Activated naive CD4-positive, alpha-beta T cell treated with anti-CD3 and anti-CD28 coated beads, Interleukin-2, amount 50 U/mL, for 16 hours (primary cell): ENCODE measurements around the gene C17orf107.
"Not testable (repeated sequence)": the region's sequence is repeated elsewhere in the genome, so short reads cannot be mapped to it uniquely, and the experiment has no call there.

ENCODE experiments used
- DNase-seq: peaks from one replicate; pipeline ENCODE4 v3.0.0-alpha.2; 2020

C17orf107 gene

DNA sequence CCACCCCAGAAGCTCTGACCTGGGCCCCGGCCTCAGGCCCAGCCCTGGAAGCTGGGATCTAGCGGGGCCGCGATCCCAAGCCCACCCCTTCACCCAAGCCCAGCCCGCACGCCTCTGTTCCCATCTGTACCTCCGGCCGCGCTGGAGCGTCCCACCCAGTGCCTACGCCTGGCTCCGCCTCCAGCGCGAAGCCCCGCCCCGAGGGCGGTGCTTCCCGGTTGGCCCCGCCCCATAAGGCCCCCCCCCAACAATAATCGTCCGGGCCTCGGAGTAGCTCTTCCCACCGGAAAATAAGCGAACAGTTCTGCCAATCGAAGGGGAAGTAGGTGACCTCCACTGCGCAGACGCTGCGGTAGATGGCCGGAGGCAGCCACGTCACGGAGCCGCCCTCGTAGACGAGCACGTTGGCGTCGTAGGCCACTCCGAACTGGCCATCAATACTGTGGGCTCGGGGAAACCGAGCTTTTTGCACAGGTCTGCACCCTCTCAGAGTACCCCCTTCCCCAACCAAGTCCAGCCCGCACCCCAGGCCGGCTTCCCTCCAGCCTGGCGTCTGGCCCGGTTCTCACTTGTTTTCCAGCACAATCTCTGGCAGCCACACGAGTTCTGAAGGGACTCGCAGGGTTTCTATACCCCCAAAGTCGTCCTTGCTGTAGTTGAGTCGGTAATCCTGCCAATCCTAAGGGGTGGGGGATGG is 2.5 kb downstream of the C17orf107 start:
- no peak for DNase-seq

DNA sequence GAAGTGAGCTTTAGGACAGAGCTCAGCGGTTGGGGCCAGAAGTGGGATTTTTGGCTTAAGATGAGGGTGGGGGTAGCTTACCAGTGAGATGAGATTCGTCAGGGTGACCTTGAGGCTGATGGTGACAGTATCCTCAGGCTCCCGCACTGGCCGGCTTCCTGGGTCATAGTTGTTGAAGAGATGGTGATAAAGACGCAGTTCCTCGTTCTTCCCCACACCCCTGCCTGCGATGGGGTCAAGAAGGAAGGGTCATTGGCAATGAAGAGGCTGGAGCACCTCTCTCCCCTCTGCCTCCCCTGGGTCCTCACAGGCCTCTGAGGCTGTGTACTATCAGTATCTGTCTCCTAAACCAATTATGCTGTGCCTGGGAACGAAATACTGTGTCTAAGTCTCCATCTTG is 3.2 kb downstream of the C17orf107 start:
- no peak for DNase-seq

GRCh38 chr17:4903051-4903818 is 3.9 kb downstream of the C17orf107 start, which contains the start of gene CHRNE:
CHRNE (minus strand) TSS chr17:4903098; CDS start chr17:4903063, 35 bp downstream.
- DNase-seq = peak; percentile 76

DNA sequence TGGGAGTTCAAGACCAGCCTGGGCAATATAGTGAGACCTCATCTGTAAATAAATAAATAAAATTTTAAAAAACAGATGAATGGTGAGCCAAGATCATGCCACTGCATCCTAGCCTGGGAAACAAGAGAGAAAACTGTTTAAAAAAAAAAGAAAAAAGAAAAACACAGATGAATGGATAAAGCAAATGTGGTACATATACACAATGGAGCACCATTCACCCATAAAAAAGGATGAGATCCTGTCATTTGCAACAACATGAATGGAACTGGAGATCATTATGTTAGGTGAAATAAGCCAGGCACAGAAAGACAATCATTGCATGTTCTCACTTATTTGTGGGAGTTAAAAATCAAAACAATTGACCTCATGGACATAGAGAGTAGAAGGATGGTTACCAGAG is 7.3 kb downstream of the C17orf107 start:
- not testable (repeated sequence) for DNase-seq

- DNase-seq = no peak
These were observed 9.0 kb downstream of the C17orf107 start for GRCh38 chr17:4908301-4908700.

- peak; percentile 73 for DNase-seq
These were observed 9.6 kb downstream of the C17orf107 start for GRCh38 chr17:4908711-4909496.

DNA sequence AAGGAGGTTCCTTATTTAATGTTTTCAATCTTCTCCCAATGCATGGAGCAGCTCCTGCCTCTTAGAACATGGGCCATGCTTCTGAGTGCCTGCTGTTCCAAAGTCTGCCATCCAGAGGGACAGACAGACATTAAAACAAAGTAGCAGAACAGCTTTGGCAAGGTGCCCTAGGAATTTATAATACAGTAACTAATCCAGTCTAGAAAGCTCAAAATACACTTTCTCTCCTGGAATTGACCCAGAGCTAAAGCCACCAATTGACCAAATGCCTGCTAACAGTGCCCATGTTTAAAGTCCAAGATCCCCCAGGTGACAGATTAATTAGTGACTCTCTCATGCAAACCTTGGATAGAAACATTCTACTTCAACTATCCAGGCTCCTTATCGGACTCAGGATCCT is 14.7 kb downstream of the C17orf107 start:
- DNase-seq = no peak

DNA sequence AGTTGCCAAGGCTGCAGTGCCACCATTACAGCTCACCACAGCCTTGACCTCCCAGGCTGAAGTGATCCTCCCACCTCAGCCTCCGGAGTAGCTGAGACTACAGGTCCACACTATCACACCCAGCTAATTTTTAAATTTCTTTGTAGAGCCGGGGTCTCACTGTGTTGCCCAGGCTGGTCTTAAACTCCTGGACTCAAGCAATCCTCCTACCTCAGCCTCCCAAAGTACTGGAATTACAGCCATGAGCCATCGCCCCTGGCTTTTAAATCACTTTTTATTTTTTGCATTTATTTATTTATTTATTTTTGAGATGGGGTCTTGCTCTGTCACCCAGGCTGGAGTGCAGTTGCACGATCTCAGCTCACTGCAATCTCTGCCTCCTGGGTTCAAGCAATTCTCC is 15.2 kb downstream of the C17orf107 start:
- DNase-seq = not testable (repeated sequence)

GRCh38 chr17:4919511-4920047 is 20.2 kb downstream of the C17orf107 start:
- DNase-seq = no peak

GRCh38 chr17:4920351-4921048 is 21.2 kb downstream of the C17orf107 start:
- no peak for DNase-seq

DNA sequence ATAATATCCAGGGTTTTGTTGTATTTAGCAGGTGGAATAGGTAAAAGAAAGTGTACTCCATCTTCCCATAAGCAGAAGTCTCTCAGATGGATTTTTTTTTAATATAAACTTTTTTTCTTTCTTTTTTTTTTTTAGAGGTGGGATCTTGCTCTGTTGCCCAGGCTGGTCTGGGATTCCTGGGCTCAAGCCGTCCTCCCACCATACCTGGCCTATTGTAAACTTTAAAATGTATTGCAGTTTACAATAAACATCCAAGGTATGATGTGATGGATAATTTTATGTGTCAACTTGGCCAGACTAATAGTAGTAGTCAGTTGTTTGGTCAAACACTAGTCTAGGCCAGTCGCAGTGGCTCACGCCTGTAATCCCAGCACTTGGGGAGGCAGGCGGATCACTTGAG is 22.0 kb downstream of the C17orf107 start:
- no peak for DNase-seq

DNA sequence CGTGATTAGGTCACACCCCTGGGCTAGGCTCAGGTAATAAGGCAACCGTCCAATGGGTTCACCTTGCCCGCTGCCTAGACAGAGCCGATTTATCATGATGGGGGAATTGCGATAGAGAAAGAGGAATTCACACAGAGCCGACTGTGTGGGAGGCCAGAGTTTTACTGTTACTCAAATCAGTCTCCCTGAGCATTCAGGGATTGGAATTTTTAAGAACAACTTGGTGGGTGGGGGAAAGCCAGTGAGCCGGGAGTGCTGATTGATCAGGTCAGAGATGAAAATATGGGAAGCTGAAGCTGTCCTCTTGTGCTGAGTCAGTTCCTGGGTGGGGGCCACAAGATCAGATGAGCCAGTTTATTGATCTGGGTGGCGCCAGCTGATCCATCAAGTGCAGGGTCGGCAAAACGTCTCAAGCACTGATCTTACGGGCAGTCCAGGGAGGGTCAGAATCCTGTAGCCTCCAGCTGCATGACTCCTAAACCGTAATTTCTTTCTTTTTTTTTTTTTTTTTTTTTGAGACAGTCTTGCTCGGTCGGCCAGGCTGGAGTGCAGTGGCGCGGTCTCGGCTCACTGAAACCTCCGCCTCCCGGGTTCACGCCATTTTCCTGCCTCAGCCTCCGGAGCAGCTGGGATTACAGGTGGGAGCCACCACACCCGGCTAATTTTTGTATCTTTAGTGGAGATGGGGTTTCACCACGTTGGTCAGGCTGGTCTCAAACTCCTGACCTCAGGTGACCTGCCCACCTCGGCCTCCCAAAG is 27.4 kb downstream of the C17orf107 start:
- not testable (repeated sequence) for DNase-seq

- no peak for DNase-seq
These were observed 29.5 kb downstream of the C17orf107 start for GRCh38 chr17:4928881-4929280.

DNA sequence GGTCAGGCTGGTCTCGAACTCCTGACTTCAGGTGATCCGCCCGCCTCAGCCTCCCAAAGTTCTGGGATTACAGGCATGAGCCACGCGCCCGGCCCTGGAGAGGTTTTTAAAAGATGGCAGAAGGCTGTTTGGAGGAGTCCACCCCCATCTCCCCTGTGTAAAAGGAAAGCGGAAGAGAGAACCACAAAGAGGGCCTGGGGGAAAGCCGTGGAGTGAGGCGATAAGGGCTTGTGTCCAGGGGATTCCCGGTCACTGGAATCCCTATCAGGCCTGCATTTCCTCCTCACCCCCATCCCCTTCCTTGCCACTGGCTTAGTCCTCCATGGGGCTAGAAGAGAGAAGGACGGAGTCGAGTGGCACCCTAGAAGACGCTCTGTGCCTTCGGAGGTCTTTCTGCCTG is 32.6 kb downstream of the C17orf107 start, which contains the start of gene GP1BA:
Gene GP1BA (plus strand): TSS at position 315 of the 400 bp plus-strand sequence. CDS start 328 bp downstream, outside the sequence.
- DNase-seq = no peak

DNA sequence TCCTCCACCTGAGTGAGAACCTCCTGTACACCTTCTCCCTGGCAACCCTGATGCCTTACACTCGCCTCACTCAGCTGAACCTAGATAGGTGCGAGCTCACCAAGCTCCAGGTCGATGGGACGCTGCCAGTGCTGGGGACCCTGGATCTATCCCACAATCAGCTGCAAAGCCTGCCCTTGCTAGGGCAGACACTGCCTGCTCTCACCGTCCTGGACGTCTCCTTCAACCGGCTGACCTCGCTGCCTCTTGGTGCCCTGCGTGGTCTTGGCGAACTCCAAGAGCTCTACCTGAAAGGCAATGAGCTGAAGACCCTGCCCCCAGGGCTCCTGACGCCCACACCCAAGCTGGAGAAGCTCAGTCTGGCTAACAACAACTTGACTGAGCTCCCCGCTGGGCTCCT is 33.4 kb downstream of the C17orf107 start:
- DNase-seq = no peak

- no peak for DNase-seq
These were observed 34.3 kb downstream of the C17orf107 start for GRCh38 chr17:4933646-4934045.

DNA sequence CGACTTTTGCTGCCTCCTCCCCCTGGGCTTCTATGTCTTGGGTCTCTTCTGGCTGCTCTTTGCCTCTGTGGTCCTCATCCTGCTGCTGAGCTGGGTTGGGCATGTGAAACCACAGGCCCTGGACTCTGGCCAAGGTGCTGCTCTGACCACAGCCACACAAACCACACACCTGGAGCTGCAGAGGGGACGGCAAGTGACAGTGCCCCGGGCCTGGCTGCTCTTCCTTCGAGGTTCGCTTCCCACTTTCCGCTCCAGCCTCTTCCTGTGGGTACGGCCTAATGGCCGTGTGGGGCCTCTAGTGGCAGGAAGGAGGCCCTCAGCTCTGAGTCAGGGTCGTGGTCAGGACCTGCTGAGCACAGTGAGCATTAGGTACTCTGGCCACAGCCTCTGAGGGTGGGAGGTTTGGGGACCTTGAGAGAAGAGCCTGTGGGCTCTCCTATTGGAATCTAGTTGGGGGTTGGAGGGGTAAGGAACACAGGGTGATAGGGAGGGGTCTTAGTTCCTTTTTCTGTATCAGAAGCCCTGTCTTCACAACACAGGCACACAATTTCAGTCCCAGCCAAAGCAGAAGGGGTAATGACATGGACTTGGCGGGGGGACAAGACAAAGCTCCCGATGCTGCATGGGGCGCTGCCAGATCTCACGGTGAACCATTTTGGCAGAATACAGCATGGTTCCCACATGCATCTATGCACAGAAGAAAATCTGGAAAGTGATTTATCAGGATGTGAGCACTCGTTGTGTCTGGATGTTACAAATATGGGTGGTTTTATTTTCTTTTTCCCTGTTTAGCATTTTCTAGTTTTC is 35.0 kb downstream of the C17orf107 start:
- DNase-seq = no peak

DNA sequence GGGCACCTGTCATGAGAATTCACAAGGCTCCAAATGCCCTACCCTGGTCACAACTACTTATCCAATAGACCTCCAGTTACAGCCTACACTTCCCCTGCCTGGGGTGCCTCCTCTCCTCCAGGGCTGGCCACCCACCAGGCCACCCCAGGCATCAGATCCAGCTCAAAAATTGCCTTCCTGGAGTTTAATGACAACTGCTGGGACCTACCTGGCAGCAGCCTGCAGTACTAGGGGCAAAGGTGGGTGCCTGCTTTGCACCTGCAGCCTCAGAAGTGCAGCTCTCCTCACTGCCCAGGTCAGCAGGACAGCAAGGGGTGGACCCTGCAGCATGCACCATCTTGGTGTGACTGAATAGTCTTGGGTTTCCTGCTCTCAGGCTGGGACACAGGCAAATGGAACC is 36.3 kb downstream of the C17orf107 start:
- no peak for DNase-seq

DNA sequence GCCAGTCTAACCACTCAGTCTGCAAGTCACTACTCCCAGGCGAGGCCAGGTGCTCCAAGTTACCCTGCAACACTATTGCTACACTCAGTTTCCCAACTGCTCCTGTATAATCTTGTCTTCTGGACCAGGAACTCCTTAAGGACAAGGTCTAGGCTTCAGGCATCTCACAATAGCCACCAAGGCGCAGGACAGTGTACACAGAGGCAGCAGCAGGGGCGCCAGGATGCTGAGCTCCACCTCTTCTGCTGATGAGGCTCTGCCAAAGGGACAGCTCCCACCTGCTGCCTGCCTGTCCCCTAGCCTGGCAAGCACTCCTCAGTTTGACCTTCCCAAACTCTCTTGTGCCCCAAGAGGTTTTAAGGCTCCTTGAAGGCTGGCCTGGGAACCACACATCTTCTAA is 37.1 kb downstream of the C17orf107 start:
- DNase-seq = no peak

DNA sequence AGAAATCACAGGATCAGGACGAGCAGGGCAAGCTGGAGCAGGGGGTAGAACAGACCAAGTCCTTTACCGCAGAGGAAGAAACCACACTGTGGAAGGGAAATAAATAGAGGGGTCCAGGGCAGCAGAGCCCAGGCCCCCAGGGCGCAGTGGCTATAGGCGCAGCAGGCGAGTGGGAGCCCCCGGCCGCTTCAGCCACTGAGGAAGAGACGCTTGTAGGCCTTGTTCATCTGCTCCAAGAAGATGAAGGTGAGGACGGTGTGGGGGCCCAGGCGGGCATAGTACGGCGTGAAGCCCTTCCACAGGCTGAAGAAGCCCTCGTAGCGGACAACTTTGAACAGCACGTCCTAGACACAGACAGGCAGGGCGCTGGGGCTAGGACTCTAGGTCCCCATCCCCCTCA is 38.2 kb downstream of the C17orf107 start:
- no peak for DNase-seq

GRCh38 chr17:4938069-4938491 is 38.7 kb downstream of the C17orf107 start:
- DNase-seq = no peak
